Renal cortical epithelial cell (primary cell): ENCODE measurements around the gene MBOAT1. TPM values are rescaled to one million over a fixed set of nuclear protein-coding genes. Genes with fewer than 3 reads are reported as not detected.

ENCODE experiments used
- DNase-seq: peaks from one replicate; pipeline ENCODE4 v3.0.0-alpha.2; 2011; ENCODE audit warnings: low read depth
- total RNA-seq: library from RNA; depleted of rRNA; stranded (reverse); fragments of >200 nt; gene quantifications from 2 replicates; pipeline ENCODE4 v1.2.3, GENCODE V29; 2014

The MBOAT1 gene
- total RNA-seq: 8.9 and 20.3 TPM in 2 replicates

- DNase-seq: peak; percentile 61
Observed at GRCh38 chr6:20212392-20213111, at the start of gene MBOAT1. Gene MBOAT1 (minus strand): TSS chr6:20212469. CDS start chr6:20212234, 235 bp downstream.

- DNase-seq: no peak
Observed at GRCh38 chr6:20261685-20262084, 49.4 kb upstream of the MBOAT1 start.

- DNase-seq: no peak
Observed at GRCh38 chr6:20260360-20260759, 48.1 kb upstream of the MBOAT1 start.

DNA sequence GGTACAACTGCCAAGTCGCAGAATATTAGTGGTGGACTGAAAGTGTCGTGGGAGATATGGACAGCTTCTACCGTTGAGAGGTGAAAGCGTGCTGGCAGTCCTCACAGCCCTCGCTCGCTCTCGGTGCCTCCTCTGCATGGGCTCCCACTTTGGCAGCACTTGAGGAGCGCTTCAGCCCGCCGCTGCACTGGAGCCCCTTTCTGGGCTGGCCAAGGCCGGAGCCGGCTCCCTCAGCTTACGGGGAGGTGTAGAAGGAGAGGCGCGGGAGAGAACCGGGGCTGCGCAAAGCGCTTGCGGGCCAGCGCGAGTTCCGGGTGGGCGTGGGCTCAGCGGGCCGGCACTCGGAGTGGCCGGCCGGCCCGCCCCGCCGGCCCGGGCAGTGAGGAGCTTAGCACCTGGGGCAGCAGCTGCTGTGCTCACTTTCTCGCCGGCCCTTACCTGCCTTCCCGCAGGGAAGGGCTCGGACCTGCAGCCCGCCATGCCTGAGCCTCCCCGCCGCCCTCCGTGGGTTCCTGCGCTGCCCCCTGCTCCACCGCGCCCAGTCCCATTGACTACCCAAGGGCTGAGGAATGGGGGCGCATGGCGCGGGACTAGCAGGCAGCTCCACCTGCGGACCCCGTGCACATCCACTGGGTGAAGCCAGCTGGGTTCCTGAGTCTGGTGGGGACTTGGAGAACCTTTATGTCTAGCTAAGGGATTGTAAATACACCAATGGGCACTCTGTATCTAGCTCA lies 47.2 kb upstream of the MBOAT1 start:
- no peak for DNase-seq

DNA sequence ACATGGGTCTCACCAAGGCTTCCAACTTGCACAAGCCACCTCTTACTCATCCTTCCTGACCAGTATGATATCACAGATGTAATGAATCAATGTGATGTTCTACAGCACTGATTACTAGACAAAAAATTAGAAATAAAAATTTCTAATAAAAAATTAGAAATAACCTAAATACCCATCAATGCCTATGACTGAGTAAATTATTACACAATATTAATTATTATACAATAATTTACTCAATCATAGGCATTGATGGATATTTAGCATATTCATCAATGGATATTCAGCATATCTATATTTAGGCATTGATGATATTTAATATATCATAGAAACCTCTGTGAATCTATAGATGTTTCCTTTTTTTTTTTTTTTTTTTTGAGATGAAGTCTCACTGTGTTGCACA lies 43.2 kb upstream of the MBOAT1 start:
- DNase-seq: no peak

GRCh38 chr6:20254295-20254694 lies 42.0 kb upstream of the MBOAT1 start:
- no peak for DNase-seq

GRCh38 chr6:20253021-20253420 lies 40.8 kb upstream of the MBOAT1 start:
- no peak for DNase-seq

- no peak for DNase-seq
Observed at GRCh38 chr6:20252311-20252710, 40.0 kb upstream of the MBOAT1 start.

DNA sequence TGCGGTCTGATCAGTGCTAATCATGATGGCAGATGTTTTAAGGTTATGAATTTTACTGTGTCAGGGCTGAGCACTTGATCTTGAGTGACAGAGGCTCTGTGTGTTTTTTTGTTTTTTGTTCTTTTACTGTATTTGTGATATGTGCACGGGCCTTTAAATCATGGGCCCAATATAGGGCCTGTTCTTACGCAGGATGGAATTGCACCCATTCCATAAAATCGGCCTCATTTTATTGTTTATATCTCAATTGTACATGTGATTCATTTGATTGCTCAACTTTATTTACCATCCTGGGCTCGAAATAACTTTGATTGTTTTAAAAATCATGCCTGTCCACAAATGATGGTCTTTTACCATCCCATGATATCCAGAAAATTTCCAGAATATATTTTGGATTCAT lies 39.3 kb upstream of the MBOAT1 start:
- no peak for DNase-seq

- no peak for DNase-seq
Observed at GRCh38 chr6:20246125-20246524, 33.9 kb upstream of the MBOAT1 start.

DNA sequence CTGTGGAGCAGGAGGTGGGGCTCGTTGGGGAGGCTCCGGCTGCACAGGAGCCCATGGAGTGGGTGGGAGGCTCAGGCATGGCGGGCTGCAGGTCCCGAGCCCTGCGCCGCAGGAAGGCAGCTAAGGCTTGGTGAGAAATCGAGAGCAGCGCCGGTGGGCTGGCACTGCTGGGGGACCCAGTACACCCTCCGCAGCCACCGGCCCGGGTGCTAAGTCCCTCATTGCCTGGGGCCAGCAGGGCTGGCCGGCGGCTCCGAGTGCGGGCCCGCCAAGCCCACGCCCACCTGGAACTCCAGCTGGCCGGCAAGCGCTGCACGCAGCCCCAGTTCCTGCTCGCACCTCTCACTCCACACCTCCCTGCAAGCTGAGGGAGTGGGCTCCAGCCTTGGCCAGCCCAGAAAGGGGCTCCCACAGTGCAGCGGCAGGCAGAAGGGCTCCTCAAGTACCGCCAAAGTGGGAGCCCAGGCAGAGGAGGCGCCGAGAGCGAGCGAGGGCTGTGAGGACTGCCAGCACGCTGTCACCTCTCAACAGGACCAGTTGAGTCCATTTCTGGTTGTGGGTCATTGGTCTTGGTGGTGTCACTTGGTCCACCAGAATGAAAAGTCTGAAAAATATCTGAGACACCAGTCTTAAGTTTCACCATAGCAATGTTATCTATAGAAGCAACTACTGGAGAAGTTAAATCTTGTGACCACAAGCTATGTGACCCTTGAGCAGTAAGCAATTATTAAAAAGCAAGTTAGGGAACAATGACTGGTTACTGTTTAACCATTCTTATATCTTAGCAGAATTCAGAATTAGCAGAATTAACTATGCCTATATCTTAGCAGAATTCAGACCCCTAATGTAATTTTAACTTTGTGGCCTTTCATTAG lies 32.8 kb upstream of the MBOAT1 start:
- peak; percentile 42 for DNase-seq

DNA sequence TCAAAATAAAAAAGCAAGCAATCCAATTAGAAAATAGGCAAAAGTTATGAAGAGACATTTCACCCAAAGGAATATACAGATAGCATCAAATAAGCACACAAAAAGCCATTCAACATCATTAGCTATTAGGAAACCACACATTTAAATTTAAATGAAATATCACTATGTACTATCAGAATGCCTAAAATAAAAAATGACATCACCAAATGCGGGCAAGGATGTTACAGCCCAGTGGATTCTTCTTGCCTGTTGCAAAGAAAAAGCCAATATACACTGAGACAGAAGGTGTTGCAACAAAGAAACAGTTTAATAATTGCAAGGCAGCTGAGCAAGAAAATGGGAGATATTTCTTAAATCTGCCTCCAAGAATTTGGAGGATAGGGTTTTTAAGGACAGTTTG lies 31.0 kb upstream of the MBOAT1 start:
- DNase-seq: no peak

GRCh38 chr6:20242397-20242796 lies 30.1 kb upstream of the MBOAT1 start:
- no peak for DNase-seq

GRCh38 chr6:20241102-20241501 lies 28.8 kb upstream of the MBOAT1 start:
- no peak for DNase-seq

DNA sequence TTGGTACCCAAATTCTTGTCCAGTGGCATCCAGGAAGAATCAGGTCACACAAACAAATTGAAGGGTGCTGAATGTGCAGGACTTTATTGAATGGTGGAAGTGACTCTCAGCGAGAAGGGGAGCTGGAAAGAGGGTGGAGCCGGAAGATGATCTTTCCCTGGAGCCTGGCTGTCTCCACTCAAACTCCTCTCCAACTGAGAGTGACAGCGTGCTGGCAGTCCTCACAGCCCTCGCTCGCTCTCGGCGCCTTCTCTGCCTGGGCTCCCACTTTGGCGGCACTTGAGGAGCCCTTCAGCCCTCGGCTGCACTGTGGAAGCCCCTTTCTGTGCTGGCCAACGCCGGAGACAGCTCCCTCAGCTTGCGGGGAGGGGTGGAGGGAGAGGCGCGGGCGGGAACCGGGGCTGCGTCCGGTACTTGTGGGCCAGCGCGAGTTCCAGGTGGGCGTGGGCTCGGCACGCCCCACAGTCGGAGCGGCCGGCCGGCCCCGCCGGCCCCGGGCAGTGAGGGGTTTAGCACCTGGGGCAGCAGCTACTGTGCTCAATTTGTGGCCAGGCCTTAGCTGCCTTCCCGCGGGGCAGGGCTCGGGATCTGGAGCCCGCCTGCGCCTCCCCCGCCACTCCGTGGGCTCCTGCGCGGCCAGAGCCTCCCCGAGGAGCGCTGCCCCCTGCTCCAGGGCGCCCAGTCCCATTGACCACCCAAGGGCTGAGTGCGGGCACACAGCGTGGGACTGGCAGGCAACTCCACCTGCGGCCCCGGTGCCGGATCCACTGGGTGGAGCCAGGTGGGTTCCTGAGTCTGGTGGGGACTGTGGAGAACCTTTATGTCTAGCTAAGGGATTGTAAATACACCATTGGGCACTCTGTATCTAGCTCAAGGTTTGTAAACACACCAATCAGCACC lies 26.7 kb upstream of the MBOAT1 start:
- DNase-seq: no peak

GRCh38 chr6:20237677-20238460 lies 25.6 kb upstream of the MBOAT1 start:
- DNase-seq: peak; percentile 9

DNA sequence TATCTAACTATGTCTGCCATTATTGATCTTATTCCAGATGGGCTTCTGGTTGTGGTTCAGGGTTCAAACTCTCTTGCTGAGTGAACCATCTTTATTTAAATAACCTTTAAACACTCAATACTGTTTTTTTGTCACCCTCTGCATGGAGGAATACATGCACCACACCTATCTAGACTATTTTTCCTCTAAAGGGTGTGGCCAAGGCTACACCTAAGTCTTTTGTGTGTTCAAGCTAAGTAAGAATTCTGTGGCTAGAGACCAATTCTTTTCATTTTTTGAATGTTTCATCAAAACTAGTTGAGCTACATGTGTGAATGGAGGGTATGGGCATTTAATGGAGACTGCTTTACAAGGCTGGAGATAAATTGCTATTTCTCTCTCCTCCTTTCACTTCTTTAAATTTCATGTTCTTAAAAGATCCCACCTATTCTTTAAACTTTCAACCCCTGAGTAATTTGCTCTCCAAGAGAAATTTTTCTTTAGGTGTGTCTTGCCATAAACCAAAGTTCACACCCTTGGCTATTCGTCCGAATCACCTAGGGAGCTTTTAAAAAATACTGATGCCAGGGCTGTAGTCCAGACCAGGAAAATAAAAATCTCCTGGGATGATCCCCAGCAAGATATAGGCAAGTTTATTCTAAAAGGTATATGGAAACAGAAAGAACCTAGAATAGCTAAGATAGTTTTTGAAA lies 24.8 kb upstream of the MBOAT1 start:
- DNase-seq: peak; percentile 40

- no peak for DNase-seq
Observed at GRCh38 chr6:20236344-20236743, 24.1 kb upstream of the MBOAT1 start.

- no peak for DNase-seq
Observed at GRCh38 chr6:20235041-20235440, 22.8 kb upstream of the MBOAT1 start.

DNA sequence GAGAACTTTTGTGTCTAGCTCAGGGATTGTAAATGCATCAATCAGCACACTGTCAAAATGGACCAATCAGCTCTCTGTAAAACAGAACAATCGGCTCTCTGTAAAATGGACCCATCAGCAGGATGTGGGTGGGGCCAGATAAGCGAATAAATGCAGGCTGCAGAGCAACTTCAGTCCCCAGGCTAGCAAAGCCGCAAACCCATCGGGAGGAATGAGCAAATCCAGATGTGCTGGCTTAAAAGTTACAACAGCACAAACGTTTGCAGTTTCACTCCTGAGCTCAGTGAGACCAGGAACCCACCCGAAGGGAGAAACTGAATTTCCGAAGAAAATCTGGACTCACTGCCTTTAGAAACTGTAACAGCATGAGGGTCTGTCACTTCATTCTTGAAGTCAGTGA lies 21.9 kb upstream of the MBOAT1 start:
- no peak for DNase-seq
